Fibroblast of the aortic adventitia (primary cell): Measurements from ENCODE around the gene EVC2. TPM values are rescaled to one million over a fixed set of nuclear protein-coding genes. Genes with fewer than 3 reads are reported as not detected.

Experiments used
- DNase-seq: peaks from one replicate; pipeline ENCODE4 v3.0.0-alpha.2; 2010; ENCODE audit warnings: low read depth
- H3K4me3 ChIP-seq: 2 replicates; pipeline ENCODE4 v1.5.1; 2011; ENCODE audit warnings: low read depth, mild to moderate bottlenecking, control low read depth, low read length, moderate library complexity
- total RNA-seq: library from RNA; depleted of rRNA; stranded (reverse); fragments of >200 nt; gene quantifications from 2 replicates; pipeline ENCODE4 v1.2.3, GENCODE V29; 2012; ENCODE audit warnings: low replicate concordance
- TF ChIP-seq, protein P1 (sequence below): IDR thresholded peaks from 2 replicates; pipeline ENCODE4 v1.5.1; 2011; ENCODE audit warnings: mild to moderate bottlenecking, low read length, control low read depth, inconsistent platforms; ENCODE audit not compliant: insufficient read depth

The EVC2 gene
- total RNA-seq, 1 donor, result 15.5 TPM

DNA sequence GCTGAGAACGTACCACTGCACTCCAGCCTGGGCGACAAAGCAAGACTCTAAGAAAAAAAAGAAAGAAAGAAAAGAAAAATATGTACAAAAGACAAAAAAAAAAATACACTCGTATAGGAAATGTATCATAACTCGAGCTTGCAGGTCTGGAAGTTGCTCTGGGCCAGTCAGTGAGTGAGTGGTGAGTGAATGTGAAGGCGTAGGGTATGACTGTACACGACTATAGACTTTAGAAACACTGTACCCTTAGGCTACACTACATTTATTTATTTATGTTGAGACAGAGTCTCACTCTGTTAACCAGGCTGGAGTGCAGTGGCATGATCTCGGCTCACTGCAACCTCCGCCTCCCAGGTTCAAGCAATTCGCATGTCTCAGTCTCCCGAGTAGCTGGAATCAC is 29.4 kb downstream of the EVC2 start:
- DNase-seq, result no peak
- H3K4me3 ChIP-seq, result no peak overlapping the region
- TF ChIP-seq, protein P1, sequence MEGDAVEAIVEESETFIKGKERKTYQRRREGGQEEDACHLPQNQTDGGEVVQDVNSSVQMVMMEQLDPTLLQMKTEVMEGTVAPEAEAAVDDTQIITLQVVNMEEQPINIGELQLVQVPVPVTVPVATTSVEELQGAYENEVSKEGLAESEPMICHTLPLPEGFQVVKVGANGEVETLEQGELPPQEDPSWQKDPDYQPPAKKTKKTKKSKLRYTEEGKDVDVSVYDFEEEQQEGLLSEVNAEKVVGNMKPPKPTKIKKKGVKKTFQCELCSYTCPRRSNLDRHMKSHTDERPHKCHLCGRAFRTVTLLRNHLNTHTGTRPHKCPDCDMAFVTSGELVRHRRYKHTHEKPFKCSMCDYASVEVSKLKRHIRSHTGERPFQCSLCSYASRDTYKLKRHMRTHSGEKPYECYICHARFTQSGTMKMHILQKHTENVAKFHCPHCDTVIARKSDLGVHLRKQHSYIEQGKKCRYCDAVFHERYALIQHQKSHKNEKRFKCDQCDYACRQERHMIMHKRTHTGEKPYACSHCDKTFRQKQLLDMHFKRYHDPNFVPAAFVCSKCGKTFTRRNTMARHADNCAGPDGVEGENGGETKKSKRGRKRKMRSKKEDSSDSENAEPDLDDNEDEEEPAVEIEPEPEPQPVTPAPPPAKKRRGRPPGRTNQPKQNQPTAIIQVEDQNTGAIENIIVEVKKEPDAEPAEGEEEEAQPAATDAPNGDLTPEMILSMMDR, result no peak

DNA sequence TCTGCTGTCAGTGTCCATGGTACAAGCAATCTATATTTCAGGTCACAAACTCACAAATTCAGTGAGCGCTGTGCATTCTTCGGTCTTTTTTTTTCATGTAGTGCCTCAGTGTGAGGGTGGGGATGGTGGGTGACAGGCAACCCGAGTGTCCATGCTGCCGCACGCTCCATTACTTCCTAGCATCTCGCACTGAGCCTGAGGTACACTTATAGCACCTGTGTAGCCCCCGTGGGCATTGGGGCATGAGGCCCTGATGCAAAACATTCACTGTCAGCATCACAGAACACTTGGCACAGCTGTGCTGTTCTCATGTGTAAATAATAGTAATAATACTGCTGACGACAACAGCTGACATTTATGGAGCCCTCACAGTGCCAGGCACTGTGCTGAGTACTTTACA is 31.6 kb downstream of the EVC2 start:
- TF ChIP-seq, protein P1, result no peak
- DNase-seq, result no peak
- H3K4me3 ChIP-seq, result no peak overlapping the region

DNA sequence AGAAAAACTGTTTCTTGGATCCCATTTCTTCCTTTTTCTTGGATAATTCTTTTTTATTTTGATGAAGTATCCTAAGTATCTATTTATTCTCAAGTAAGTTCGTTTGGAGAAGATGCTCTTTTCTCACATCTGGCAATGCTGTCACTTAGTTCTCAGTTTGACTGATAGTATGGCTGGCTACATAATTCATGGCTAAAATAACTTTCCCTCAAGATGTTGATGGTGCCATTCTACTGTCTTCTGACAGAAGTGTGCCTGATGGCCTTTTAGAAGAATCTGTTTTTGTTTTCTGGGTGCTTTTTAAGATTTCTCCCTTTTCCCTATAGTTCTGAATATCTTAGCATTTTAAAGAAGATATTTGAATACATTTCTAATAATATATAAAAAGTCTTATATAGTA is 41.6 kb downstream of the EVC2 start:
- no peak for DNase-seq
- TF ChIP-seq, protein P1, result no peak
- no peak overlapping the region for H3K4me3 ChIP-seq

DNA sequence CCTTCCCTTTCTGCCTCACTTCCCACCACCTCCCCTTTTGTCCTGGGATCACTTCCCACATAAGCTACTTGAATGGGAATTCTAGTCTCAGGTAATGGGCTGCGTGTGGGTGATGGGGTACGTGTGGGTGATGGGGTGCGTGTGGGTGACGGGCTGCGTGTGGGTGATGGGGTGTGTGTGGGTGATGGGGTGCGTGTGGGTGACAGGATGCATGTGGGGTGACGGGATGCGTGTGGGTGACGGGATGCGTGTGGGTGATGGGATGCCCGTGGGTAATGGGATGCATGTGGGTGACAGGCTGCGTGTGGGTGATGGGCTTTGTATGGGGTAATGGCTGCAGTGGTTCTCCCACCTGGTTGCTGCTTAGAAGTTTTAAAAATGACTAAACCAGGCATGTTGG is 43.6 kb downstream of the EVC2 start:
- no peak for DNase-seq
- TF ChIP-seq, protein P1, result no peak
- H3K4me3 ChIP-seq, result no peak overlapping the region

DNA sequence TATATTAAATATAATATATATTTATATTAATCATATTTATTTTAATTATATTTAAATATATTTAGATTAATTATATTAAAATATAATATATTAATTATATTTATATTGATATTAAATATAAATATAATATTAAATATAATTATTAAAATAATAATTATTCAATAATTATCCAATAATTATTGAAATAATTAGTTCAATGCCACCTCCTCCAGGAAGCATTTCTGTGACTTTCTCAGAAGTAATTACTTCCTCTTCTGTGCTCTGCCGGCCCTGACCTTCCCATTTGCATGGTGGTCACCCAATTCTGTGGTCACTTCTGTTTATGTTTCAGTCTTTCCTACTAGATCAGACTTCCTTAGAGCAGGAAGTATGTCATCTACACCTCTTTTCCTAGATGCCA is 45.8 kb downstream of the EVC2 start:
- no peak for DNase-seq
- H3K4me3 ChIP-seq, result no peak overlapping the region
- TF ChIP-seq, protein P1, result no peak

DNA sequence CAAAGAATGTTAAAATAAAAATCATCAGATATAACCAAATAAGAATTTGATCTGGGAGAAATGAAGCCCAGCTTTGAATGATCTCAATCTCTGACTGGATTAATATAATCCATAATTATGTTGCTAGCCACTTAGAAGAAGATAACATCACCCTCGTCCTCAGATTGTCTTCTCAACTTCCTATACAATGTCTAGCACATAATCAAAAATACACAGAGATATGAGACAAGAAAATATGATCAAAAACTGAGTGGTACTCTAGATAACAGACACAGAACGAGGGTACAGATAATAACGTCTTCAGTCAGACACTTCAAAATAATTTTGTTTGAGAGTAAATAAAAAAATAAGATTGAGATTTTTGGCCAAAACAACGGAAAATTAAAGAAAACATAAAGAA is 47.1 kb downstream of the EVC2 start:
- H3K4me3 ChIP-seq, result no peak overlapping the region
- TF ChIP-seq, protein P1, result no peak
- DNase-seq, result no peak

DNA sequence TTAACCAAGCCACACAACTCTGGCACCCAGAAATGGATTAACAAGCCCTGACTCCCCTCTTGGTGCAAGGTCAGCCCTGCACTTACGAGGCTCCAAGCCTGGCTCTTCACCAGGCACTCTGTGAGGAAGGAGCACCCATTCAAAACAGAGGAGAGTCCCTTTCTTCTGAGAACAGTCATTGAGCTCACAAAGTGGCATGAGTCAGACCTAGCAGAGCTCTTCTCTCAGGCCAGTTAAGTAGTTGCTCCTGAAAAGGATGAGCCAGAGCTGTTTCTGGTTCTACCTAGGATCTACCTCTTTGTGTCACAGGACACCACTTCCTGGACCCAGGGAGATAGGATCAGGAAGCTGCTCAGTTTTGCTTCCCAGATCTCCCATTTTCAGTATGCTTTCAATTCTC is 48.2 kb downstream of the EVC2 start:
- H3K4me3 ChIP-seq, result no peak overlapping the region
- peak; percentile 15 for DNase-seq
- TF ChIP-seq, protein P1, result no peak
